Calu3 (cell line): ENCODE data around the gene PRCD. TPM values are rescaled to one million over a fixed set of nuclear protein-coding genes. Genes with fewer than 3 reads are reported as not detected.

Experiments used
- BruUV-seq: library from RNA; stranded (reverse); fragments of 400-500 nt; replicated peaks from 2 replicates; lab custom pipeline; 2021; lab: Mats Ljungman, UMichigan
- CTCF ChIA-PET: fragments of 300-600 bp; sonication (Branson Sonifier 250); formaldehyde crosslinking; loops from one replicate; lab custom pipeline; 2022; ENCODE audit warnings: antibody characterized with exemption; lab: Charles Lee
- DNase-seq: peaks from one replicate; pipeline ENCODE4 v3.0.0; 2022
- H3K27ac Mint-ChIP-seq: one replicate; pipeline ENCODE4 v1.8.0; 2022; ENCODE audit warnings: mixed read lengths; ENCODE audit not compliant: unreplicated experiment
- H3K27me3 Mint-ChIP-seq: one replicate; pipeline ENCODE4 v1.8.0; 2022; ENCODE audit warnings: mixed read lengths; ENCODE audit not compliant: unreplicated experiment
- H3K36me3 Mint-ChIP-seq: one replicate; pipeline ENCODE4 v1.8.0; 2022; ENCODE audit warnings: mild to moderate bottlenecking, moderate library complexity, mixed read lengths; ENCODE audit not compliant: insufficient read depth, unreplicated experiment
- H3K4me1 Mint-ChIP-seq: one replicate; pipeline ENCODE4 v1.8.0; 2022; ENCODE audit warnings: mild to moderate bottlenecking, low read depth, mixed read lengths; ENCODE audit not compliant: unreplicated experiment
- H3K4me3 Mint-ChIP-seq: one replicate; pipeline ENCODE4 v1.8.0; 2022; ENCODE audit warnings: mild to moderate bottlenecking, low read depth, moderate library complexity, mixed read lengths; ENCODE audit not compliant: unreplicated experiment
- H3K9me3 Mint-ChIP-seq: one replicate; pipeline ENCODE4 v1.8.0; 2022; ENCODE audit warnings: low read depth, mixed read lengths; ENCODE audit not compliant: unreplicated experiment
- intact Hi-C: fragments of 100-400 bp; cut with micrococcal nuclease; formaldehyde crosslinking; loops from one replicate; pipeline ENCODE4 v1.10.0; 2022; ENCODE audit not compliant: unreplicated experiment
- total RNA-seq: library from RNA; stranded (reverse); gene quantifications from 2 replicates; pipeline ENCODE4 v1.2.3, GENCODE V29; 2022
- TF ChIP-seq, protein P1 (sequence below): fragments of 200-600 bp; IDR thresholded peaks from one replicate; pipeline ENCODE4 v1.8.0; 2022; ENCODE audit warnings: antibody characterized with exemption; ENCODE audit not compliant: unreplicated experiment

PRCD gene
- total RNA-seq, 1 experiment from 2014 or later, result not detected

DNA sequence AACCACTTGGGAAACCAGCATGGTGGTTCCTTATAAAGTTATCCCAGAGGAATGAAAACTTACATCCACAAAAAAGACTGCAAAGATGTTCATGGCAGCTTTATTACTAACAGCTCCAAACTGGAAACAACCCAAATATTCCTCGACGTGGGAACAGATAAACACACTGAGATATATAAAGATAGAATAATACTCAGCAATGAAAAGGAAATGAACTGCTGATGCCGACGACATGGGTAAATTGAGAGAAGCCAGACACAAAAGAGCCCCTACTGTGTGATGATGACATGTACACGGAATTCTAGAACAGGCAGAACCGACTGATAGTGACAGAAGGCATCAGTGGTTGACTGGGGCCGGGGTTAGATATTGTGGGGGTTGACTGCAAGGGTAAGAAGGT is 9.7 kb downstream of the PRCD start:
- intact Hi-C loops, result no loop called here
- Mint-ChIP-seq H3K4me3 (no peak overlapping the region), H3K27ac (no peak overlapping the region)

DNA sequence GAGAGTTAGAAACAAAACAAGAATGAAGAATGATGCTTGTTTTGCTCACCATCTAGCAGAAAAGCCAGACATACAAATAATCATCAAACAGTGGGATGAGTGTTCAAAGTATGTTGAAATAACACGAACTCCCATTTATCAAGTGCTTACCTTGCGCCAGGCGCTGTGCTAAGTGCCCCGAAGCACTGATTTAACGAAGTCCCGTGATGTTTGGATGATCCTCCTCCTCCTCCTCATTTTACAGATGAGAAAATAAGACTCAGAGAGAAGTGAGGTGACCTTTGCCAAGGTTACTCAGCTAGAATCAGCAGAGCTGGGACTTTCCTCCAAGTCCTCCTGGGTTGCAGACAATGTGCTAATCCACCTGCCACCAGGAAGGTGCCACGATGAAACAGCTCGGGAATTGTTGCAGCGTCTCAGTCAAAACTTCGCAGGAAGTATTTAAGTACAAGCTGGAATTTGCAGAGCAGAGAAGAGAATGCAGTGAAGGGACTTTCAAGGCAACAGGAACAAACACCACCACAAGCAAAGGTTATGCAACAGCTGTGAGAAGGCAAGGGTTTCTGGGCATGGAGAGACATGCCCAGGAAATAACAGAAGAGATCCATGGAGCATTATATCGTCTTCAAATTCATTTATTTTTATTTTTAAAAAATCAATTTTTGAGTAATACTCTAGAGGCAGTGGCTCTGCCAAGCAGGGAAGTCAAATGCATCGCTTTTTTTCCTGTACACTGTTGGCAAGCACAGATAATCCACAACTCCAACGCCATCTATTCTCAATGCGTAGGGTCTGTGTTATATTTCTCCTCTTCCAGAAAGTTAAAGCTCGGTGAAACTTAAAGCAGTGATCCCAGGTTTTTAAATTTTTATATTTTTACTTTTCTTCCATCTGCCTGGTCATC is 11.1 kb downstream of the PRCD start:
- no peak overlapping the region for H3K4me3 Mint-ChIP-seq
- intact Hi-C loops, result no loop called here
- TF ChIP-seq, protein P1, sequence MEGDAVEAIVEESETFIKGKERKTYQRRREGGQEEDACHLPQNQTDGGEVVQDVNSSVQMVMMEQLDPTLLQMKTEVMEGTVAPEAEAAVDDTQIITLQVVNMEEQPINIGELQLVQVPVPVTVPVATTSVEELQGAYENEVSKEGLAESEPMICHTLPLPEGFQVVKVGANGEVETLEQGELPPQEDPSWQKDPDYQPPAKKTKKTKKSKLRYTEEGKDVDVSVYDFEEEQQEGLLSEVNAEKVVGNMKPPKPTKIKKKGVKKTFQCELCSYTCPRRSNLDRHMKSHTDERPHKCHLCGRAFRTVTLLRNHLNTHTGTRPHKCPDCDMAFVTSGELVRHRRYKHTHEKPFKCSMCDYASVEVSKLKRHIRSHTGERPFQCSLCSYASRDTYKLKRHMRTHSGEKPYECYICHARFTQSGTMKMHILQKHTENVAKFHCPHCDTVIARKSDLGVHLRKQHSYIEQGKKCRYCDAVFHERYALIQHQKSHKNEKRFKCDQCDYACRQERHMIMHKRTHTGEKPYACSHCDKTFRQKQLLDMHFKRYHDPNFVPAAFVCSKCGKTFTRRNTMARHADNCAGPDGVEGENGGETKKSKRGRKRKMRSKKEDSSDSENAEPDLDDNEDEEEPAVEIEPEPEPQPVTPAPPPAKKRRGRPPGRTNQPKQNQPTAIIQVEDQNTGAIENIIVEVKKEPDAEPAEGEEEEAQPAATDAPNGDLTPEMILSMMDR, result no peak
- CTCF ChIA-PET, result interaction anchor here (0.5 to 1.0 kb wide), 4 partner anchors 19 to 171 kb away, joined by 3 to 4 read pairs (median 4); a partner anchor contains a TSS
- H3K27me3 Mint-ChIP-seq, result no peaks in the 10 kb centered on the region
- BruUV-seq, result no TSS peak
- H3K9me3 Mint-ChIP-seq, result no peaks in the 10 kb centered on the region
- H3K36me3 Mint-ChIP-seq, result no peaks in the 10 kb centered on the region
- no peak for DNase-seq
- no peak overlapping the region for H3K27ac Mint-ChIP-seq
- peaks cover 9% of the 10 kb centered on the region for H3K4me1 Mint-ChIP-seq

More for the DNA sequence above, 9.7 kb downstream of the PRCD start:
- no peak for DNase-seq
- CTCF ChIA-PET, result no interaction called here
- Mint-ChIP-seq H3K9me3 (no peaks in the 10 kb centered on the region), H3K36me3 (no peaks in the 10 kb centered on the region), H3K27me3 (peaks cover 8% of the 10 kb centered on the region), H3K4me1 (peaks cover 9% of the 10 kb centered on the region)
- TF ChIP-seq, protein P1, result no peak
- no TSS peak for BruUV-seq

GRCh38 chr17:76551685-76552084 is 11.8 kb downstream of the PRCD start:
- Mint-ChIP-seq H3K4me3 (no peak overlapping the region), H3K4me1 (peaks cover 9% of the 10 kb centered on the region), H3K36me3 (peaks cover 4% of the 10 kb centered on the region), H3K27me3 (no peaks in the 10 kb centered on the region), H3K9me3 (no peaks in the 10 kb centered on the region), H3K27ac (no peak overlapping the region)
- no peak for DNase-seq
- CTCF ChIA-PET, result interaction anchor here (0.5 to 1.0 kb wide), 3 partner anchors 18 to 171 kb away, joined by 4 read pairs; a partner anchor contains a TSS
- BruUV-seq, result no TSS peak
- intact Hi-C loops, result no loop called here
- TF ChIP-seq, protein P1, result no peak

GRCh38 chr17:76553178-76553908 is 13.5 kb downstream of the PRCD start:
- H3K4me3 Mint-ChIP-seq, result no peak overlapping the region
- BruUV-seq, result no TSS peak
- peaks cover 9% of the 10 kb centered on the region for H3K4me1 Mint-ChIP-seq
- no peak for DNase-seq
- H3K27ac Mint-ChIP-seq, result no peak overlapping the region
- peaks cover 21% of the 10 kb centered on the region for H3K36me3 Mint-ChIP-seq
- TF ChIP-seq, protein P1, result no peak
- H3K27me3 Mint-ChIP-seq, result no peaks in the 10 kb centered on the region
- intact Hi-C loops, result no loop called here
- CTCF ChIA-PET, result no interaction called here
- H3K9me3 Mint-ChIP-seq, result no peaks in the 10 kb centered on the region
